LNCaP clone FGC (cell line): ENCODE measurements around the gene EP300.
A peak's percentile ranks its signal among the peaks of the same experiment; 100 is the strongest.
"Not testable (repeated sequence)": the region's sequence is repeated elsewhere in the genome, so short reads cannot be mapped to it uniquely, and the experiment has no call there.

Experiments
- DNase-seq: peaks from one replicate; pipeline ENCODE4 v3.0.0-alpha.2; 2011; ENCODE audit warnings: low read depth
- H3K4me3 ChIP-seq: 2 replicates; pipeline ENCODE4 v1.5.1; 2011; ENCODE audit warnings: mild to moderate bottlenecking, low read depth, low read length, control low read depth
- TF ChIP-seq, protein P1 (sequence below): IDR thresholded peaks from 2 replicates; pipeline ENCODE4 v1.5.1; 2012; ENCODE audit warnings: mild to moderate bottlenecking; ENCODE audit not compliant: control insufficient read depth, insufficient read depth; ENCODE audit errors: extremely low read depth

Gene EP300

DNA sequence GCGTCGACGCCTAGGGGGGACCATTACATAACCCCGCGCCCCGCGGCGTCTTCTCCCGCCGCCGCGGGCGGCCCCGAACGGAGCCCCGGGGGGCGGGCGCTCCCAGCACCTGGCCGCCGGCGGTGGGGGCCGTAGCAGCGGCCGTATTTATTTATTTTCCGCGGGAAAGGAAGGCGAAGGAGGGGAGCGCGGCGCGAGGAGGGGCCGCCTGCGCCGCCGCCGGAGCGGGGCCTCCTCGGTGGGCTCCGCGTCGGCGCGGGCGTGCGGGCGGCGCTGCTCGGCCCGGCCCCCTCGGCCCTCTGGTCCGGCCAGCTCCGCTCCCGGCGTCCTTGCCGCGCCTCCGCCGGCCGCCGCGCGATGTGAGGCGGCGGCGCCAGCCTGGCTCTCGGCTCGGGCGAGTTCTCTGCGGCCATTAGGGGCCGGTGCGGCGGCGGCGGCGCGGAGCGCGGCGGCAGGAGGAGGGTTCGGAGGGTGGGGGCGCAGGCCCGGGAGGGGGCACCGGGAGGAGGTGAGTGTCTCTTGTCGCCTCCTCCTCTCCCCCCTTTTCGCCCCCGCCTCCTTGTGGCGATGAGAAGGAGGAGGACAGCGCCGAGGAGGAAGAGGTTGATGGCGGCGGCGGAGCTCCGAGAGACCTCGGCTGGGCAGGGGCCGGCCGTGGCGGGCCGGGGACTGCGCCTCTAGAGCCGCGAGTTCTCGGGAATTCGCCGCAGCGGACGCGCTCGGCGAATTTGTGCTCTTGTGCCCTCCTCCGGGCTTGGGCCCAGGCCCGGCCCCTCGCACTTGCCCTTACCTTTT lies at the start of gene EP300:
TSS of gene EP300 (plus strand) at position 570 of the 795 bp plus-strand sequence. CDS start 413 bp downstream, outside the sequence.
- TF ChIP-seq, protein P1, sequence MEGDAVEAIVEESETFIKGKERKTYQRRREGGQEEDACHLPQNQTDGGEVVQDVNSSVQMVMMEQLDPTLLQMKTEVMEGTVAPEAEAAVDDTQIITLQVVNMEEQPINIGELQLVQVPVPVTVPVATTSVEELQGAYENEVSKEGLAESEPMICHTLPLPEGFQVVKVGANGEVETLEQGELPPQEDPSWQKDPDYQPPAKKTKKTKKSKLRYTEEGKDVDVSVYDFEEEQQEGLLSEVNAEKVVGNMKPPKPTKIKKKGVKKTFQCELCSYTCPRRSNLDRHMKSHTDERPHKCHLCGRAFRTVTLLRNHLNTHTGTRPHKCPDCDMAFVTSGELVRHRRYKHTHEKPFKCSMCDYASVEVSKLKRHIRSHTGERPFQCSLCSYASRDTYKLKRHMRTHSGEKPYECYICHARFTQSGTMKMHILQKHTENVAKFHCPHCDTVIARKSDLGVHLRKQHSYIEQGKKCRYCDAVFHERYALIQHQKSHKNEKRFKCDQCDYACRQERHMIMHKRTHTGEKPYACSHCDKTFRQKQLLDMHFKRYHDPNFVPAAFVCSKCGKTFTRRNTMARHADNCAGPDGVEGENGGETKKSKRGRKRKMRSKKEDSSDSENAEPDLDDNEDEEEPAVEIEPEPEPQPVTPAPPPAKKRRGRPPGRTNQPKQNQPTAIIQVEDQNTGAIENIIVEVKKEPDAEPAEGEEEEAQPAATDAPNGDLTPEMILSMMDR = 0 out of 2 replicates have a peak, but pooled peaks have one; percentile 5
- peak within 1 kb of the TSS; percentile 70 for H3K4me3 ChIP-seq
- peak; percentile 26 for DNase-seq

GRCh38 chr22:41043722-41044121 lies 48.7 kb upstream of the EP300 start:
- no peak overlapping the region for H3K4me3 ChIP-seq
- TF ChIP-seq, protein P1 = no peak
- no peak for DNase-seq

DNA sequence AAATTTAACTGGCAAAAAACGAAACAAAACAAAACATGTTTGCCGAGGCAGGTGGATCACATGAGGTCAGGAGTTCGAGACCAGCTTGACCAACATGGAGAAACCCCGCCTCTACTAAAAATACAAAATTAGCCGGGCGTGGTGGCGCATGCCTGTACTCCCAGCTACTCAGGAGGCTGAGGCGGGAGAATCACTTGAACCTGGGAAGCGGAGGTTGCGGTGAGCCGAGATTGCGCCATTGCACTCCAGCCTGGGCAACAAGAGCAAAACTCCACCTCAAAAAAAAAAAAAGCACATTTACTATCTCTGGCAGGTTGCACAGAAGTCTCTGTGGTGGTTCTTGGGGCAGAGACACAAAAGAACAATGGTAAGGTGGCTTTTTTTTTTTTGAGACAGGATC lies 46.8 kb upstream of the EP300 start:
- not testable (repeated sequence) for DNase-seq, H3K4me3 ChIP-seq

GRCh38 chr22:41047801-41048211 lies 44.6 kb upstream of the EP300 start:
- DNase-seq = no peak
- no peak overlapping the region for H3K4me3 ChIP-seq
- TF ChIP-seq, protein P1 = no peak

- H3K4me3 ChIP-seq, DNase-seq: not testable (repeated sequence)
Observed at GRCh38 chr22:41048345-41048744, 44.0 kb upstream of the EP300 start.

- no peak overlapping the region for H3K4me3 ChIP-seq
- TF ChIP-seq, protein P1 = no peak
- DNase-seq = no peak
Observed at GRCh38 chr22:41048791-41049717, 43.3 kb upstream of the EP300 start.

- H3K4me3 ChIP-seq, DNase-seq: not testable (repeated sequence)
Observed at GRCh38 chr22:41049795-41050194, 42.6 kb upstream of the EP300 start.

- DNase-seq = no peak
- no peak overlapping the region for H3K4me3 ChIP-seq
- TF ChIP-seq, protein P1 = no peak
Observed at GRCh38 chr22:41050883-41051282, 41.5 kb upstream of the EP300 start.
